MM.1S (cell line): Measurements from ENCODE around the gene MCCD1.

Experiments
- DNase-seq: peaks from one replicate; pipeline ENCODE4 v3.0.0-alpha.2; 2015
- H2AFZ ChIP-seq: fragments of 300-600 bp; sonication (generic); 2 replicates; pipeline ENCODE4 v1.6.0; 2016; ENCODE audit warnings: antibody characterized with exemption, low read length
- H3F3A ChIP-seq: fragments of 300-600 bp; sonication (generic); 2 replicates; pipeline ENCODE4 v1.6.1; 2016; ENCODE audit warnings: mild to moderate bottlenecking, antibody characterized with exemption, low read length, moderate library complexity, mixed read lengths; ENCODE audit not compliant: insufficient read depth
- H3K27ac ChIP-seq: fragments of 300-600 bp; sonication (generic); 2 replicates; pipeline ENCODE4 v1.5.1; 2016; ENCODE audit warnings: mild to moderate bottlenecking, low read length
- H3K27me3 ChIP-seq: fragments of 300-600 bp; sonication (generic); replicated peaks from 2 replicates; pipeline ENCODE4 v1.6.0; 2016; ENCODE audit warnings: low read length; ENCODE audit not compliant: insufficient read depth
- H3K36me3 ChIP-seq: fragments of 300-600 bp; sonication (generic); replicated peaks from 2 replicates; pipeline ENCODE4 v1.6.1; 2016; ENCODE audit warnings: mild to moderate bottlenecking, low read length, mixed read lengths; ENCODE audit not compliant: insufficient read depth
- H3K4me1 ChIP-seq: fragments of 300-600 bp; sonication (generic); 2 replicates; pipeline ENCODE4 v1.6.1; 2016; ENCODE audit warnings: low read length, mixed read lengths
- H3K4me2 ChIP-seq: fragments of 300-600 bp; sonication (generic); 2 replicates; pipeline ENCODE4 v1.6.0; 2016; ENCODE audit warnings: low read depth, low read length
- H3K4me3 ChIP-seq: fragments of 300-600 bp; sonication (generic); 2 replicates; pipeline ENCODE4 v1.5.1; 2016; ENCODE audit warnings: low read length, mixed read lengths
- H3K79me2 ChIP-seq: fragments of 300-600 bp; sonication (generic); 2 replicates; pipeline ENCODE4 v1.6.1; 2016; ENCODE audit warnings: mixed run types, low read length, mixed read lengths
- H3K9ac ChIP-seq: fragments of 300-600 bp; sonication (generic); 2 replicates; pipeline ENCODE4 v1.6.1; 2016; ENCODE audit warnings: low read length, mixed read lengths
- H3K9me2 ChIP-seq: fragments of 300-600 bp; sonication (generic); replicated peaks from 2 replicates; pipeline ENCODE4 v1.6.1; 2016; ENCODE audit warnings: mild to moderate bottlenecking, low read length, mixed read lengths; ENCODE audit not compliant: insufficient read depth
- H3K9me3 ChIP-seq: fragments of 300-600 bp; sonication (generic); replicated peaks from 2 replicates; pipeline ENCODE4 v1.6.1; 2016; ENCODE audit warnings: mild to moderate bottlenecking, low read length, mixed read lengths; ENCODE audit not compliant: insufficient read depth
- H4K20me1 ChIP-seq: fragments of 300-600 bp; sonication (generic); 2 replicates; pipeline ENCODE4 v1.6.1; 2016; ENCODE audit warnings: mild to moderate bottlenecking, low read length, moderate library complexity, mixed read lengths; ENCODE audit not compliant: insufficient read depth
- CTCF ChIP-seq: fragments of 300-600 bp; sonication (generic); IDR thresholded peaks from 2 replicates; pipeline ENCODE4 v1.5.1; 2016; ENCODE audit warnings: antibody characterized with exemption, low read length, mixed read lengths
- EZH2 ChIP-seq: fragments of 300-600 bp; sonication (generic); optimal IDR thresholded peaks from 2 replicates; pipeline ENCODE3; 2017; ENCODE audit warnings: low read depth, mild to moderate bottlenecking, antibody characterized with exemption, low read length, mixed read lengths
- EZH2phosphoT487 ChIP-seq: fragments of 300-600 bp; sonication (generic); IDR thresholded peaks from 2 replicates; pipeline ENCODE4 v1.6.1; 2018; ENCODE audit warnings: antibody characterized with exemption, low read length

The MCCD1 gene

GRCh38 chr6:31556307-31556706, 27.5 kb downstream of the MCCD1 start:
- H3K27ac ChIP-seq: no peak overlapping the region
- H3K4me2 ChIP-seq: no peak overlapping the region
- no peaks in the 10 kb centered on the region for H3K79me2 ChIP-seq
- H3K36me3 ChIP-seq: no peaks in the 10 kb centered on the region
- no peak for DNase-seq
- H4K20me1 ChIP-seq: peaks cover 10% of the 10 kb centered on the region; the same call in 1 of the 2 replicates
- no peaks in the 10 kb centered on the region for H3K9me3 ChIP-seq
- TF ChIP-seq EZH2: no peak
- no peak for TF ChIP-seq EZH2phosphoT487
- TF ChIP-seq CTCF: no peak
- H3F3A ChIP-seq: peaks cover 15% of the 10 kb centered on the region
- no peak overlapping the region for H3K4me3 ChIP-seq
- no peak overlapping the region for H3K9ac ChIP-seq
- peaks cover 32% of the 10 kb centered on the region for H3K4me1 ChIP-seq
- no peaks in the 10 kb centered on the region for H3K27me3 ChIP-seq
- H2AFZ ChIP-seq: no peak overlapping the region
- no peaks in the 10 kb centered on the region for H3K9me2 ChIP-seq

GRCh38 chr6:31557443-31558317, 28.9 kb downstream of the MCCD1 start:
- Histone ChIP-seq H4K20me1 (peaks cover 10% of the 10 kb centered on the region; the same call in 1 of the 2 replicates), H3K4me3 (no peak overlapping the region), H3K79me2 (no peaks in the 10 kb centered on the region), H3K4me2 (no peak overlapping the region), H3K36me3 (no peaks in the 10 kb centered on the region), H3K27me3 (0 out of 2 replicates have a peak, but pooled peaks cover 7% of the 10 kb centered on the region), H3F3A (peaks cover 15% of the 10 kb centered on the region), H3K9ac (no peak overlapping the region), H3K9me2 (no peaks in the 10 kb centered on the region), H2AFZ (no peak overlapping the region), H3K27ac (no peak overlapping the region), H3K9me3 (no peaks in the 10 kb centered on the region), H3K4me1 (peaks cover 32% of the 10 kb centered on the region)
- TF ChIP-seq EZH2: no peak
- TF ChIP-seq CTCF: no peak
- TF ChIP-seq EZH2phosphoT487: no peak
- no peak for DNase-seq

- Histone ChIP-seq H3K9me3 (no peaks in the 10 kb centered on the region), H3K4me1 (peaks cover 32% of the 10 kb centered on the region), H3K27me3 (0 out of 2 replicates have a peak, but pooled peaks cover 7% of the 10 kb centered on the region), H3K36me3 (no peaks in the 10 kb centered on the region), H3K27ac (no peak overlapping the region), H3K4me3 (no peak overlapping the region), H2AFZ (no peak overlapping the region), H3K79me2 (no peaks in the 10 kb centered on the region), H3K9me2 (no peaks in the 10 kb centered on the region), H3K9ac (no peak overlapping the region), H4K20me1 (peaks cover 10% of the 10 kb centered on the region; the same call in 1 of the 2 replicates), H3K4me2 (no peak overlapping the region), H3F3A (peaks cover 15% of the 10 kb centered on the region)
- DNase-seq: no peak
- TF ChIP-seq EZH2 (no peak), EZH2phosphoT487 (no peak), CTCF (no peak)
Measured at GRCh38 chr6:31558318-31558625, 29.5 kb downstream of the MCCD1 start.
